Measurements from ENCODE around the gene BLACAT1.
"Not testable (repeated sequence)": the region's sequence is repeated elsewhere in the genome, so short reads cannot be mapped to it uniquely, and the experiment has no call there.

The BLACAT1 gene

GRCh38 chr1:205492201-205492667 lies 36.4 kb upstream of the BLACAT1 start:
- no peak overlapping the region for H3K27ac ChIP-seq
- no peak for TF ChIP-seq CTCF (conservative IDR thresholded peaks at IDR 0.05)

- H3K27ac ChIP-seq, result no peak overlapping the region
- TF ChIP-seq CTCF (conservative IDR thresholded peaks at IDR 0.05), result no peak
Observed at GRCh38 chr1:205491794-205492193, 35.9 kb upstream of the BLACAT1 start.

- no peak overlapping the region for H3K27ac ChIP-seq
- peak; percentile 81 for TF ChIP-seq CTCF (conservative IDR thresholded peaks at IDR 0.05)
Observed at GRCh38 chr1:205488074-205488723, 32.4 kb upstream of the BLACAT1 start.

GRCh38 chr1:205486258-205486657 lies 30.4 kb upstream of the BLACAT1 start:
- TF ChIP-seq CTCF (conservative IDR thresholded peaks at IDR 0.05), result no peak
- H3K27ac ChIP-seq, result no peak overlapping the region

- TF ChIP-seq CTCF (conservative IDR thresholded peaks at IDR 0.05), result peak; percentile 98
- no peak overlapping the region for H3K27ac ChIP-seq
Observed at GRCh38 chr1:205484985-205485967, 29.4 kb upstream of the BLACAT1 start.

- TF ChIP-seq CTCF (conservative IDR thresholded peaks at IDR 0.05), result no peak
- no peak overlapping the region for H3K27ac ChIP-seq
Observed at GRCh38 chr1:205483372-205483771, 27.5 kb upstream of the BLACAT1 start.

GRCh38 chr1:205482587-205482986 lies 26.7 kb upstream of the BLACAT1 start:
- not testable (repeated sequence) for H3K27ac ChIP-seq
